GM21786 (cell line): ENCODE data around the gene ADA.
A peak's percentile ranks its signal among the peaks of the same experiment; 100 is the strongest.
"Not testable (repeated sequence)": the region's sequence is repeated elsewhere in the genome, so short reads cannot be mapped to it uniquely, and the experiment has no call there.

ENCODE experiments used
- ATAC-seq: cut with Tn5 transposase; IDR thresholded peaks from one replicate; pipeline ENCODE4 v1.9.1; 2021; ENCODE audit not compliant: unreplicated experiment

ADA gene

GRCh38 chr20:44651684-44652423, at the start of gene ADA:
Gene ADA, minus strand, starts transcription at chr20:44651699. Its CDS starts 92 bp downstream, at chr20:44651607.
- peak; percentile 30 for ATAC-seq

DNA sequence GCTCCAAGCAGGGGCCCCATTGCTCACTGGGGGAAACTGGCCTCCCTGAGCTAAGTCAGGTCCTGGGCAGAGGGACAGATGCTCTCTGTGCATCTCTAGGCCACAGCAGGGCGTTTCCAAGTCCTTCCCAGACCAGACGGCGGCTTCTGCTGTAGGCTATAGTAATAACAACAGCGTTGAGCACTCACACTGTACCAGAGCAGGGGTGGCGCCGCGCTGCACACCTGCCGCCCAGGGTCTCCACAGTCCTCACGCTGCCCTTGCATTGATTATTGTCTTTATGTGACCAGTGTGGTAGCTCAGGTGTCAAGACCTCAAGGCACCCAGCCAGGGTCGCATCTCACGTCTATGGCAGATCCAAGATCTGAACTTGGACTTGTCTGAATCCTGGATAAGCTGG, 48.8 kb upstream of the ADA start:
- ATAC-seq: no peak

DNA sequence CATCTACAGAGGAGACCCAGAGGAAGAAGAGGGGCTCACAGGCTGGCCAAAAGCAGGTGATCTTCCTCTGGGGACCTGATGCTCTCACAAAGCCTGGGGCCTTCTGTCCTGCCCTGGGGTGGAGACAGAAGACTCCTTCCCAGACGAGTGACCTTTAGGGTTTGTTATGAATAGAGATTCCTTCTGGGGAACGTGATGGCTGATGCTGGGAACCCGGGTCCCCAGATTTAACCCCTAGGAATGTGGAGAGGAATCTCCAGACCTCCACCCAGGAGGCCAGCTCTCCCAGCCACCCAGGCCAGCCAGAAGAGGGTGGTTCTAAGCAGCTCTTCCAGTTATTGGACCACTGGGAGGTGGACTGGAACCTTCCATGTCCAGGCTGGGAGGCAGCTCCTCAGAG, 46.9 kb upstream of the ADA start:
- no peak for ATAC-seq

DNA sequence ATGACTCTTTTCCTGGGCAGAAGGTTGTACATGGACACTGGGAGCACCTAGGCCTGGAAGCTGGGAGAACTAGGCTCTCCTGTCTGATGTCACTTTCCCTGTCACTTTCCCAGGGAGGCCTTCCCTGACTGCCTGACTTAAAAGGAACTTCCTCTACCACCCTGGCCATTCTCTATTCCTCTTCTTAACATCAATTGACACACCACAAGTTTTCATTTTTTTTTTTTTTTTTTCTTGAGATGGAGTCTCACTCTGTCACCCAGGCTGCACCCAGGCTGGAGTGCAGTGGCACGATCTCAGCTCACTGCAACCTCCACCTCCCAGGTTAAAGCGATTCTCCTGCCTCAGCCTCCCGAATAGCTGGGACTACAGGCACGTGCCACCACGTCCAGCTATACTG, 45.5 kb upstream of the ADA start:
- not testable (repeated sequence) for ATAC-seq

DNA sequence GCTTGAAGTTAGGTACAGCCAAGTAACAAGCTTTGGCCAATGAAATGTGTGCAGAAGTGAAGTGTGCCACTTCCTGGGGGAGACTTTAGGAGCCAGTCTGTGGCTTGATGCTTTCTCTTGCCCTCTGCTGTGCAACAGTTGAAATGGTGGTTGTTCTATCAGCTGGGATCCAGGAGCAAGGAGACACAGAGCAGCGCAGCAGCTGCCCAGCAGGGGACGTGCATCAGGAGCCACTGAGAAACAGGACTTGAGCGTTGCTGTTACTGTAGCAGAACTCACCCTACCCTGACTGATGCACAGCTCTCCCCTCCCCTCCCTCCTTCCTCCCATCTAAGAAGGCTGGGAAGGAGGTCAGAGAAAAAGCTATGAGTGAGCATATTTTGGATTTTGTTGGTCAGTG, 44.8 kb upstream of the ADA start:
- no peak for ATAC-seq

GRCh38 chr20:44695674-44696300, 44.3 kb upstream of the ADA start:
- no peak for ATAC-seq

DNA sequence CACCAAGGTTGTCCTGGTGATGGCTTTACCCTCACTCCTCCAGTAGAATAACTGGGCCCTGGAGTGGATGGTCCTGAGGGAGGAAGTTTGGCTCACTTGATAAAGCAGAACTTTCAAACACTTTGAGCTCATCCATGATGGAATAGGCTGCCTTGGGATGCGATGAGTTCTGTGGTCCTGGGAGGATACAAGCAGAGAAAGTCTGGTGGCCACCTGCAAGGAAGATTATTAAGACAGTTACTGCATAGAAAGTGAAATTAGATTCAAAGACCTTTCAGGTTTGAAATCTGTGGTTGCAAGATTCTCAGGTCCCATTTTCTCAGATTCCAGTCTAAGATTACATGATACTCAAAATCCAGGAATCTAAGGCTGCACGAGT, 43.8 kb upstream of the ADA start:
- ATAC-seq: no peak

GRCh38 chr20:44694159-44694558, 42.7 kb upstream of the ADA start:
- ATAC-seq: no peak

DNA sequence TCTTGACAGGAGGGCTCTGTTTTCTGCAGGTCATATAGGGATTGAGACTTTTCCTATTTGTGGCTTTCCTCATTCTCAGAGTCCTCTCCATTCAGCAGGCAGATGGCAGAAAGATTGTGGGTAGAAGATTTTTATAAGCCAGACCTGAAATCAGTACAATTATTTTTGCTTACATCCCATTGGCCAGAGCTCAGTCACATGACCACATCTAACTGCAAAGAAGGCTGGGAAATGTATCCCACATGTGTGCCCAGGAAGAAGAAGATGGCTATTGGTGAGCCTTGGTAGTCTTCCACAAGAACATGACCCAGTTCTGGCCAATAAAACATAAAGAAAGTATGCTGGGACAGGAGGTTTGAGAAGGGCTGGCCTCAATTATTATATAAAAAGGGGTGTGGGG, 42.1 kb upstream of the ADA start:
- ATAC-seq: no peak

DNA sequence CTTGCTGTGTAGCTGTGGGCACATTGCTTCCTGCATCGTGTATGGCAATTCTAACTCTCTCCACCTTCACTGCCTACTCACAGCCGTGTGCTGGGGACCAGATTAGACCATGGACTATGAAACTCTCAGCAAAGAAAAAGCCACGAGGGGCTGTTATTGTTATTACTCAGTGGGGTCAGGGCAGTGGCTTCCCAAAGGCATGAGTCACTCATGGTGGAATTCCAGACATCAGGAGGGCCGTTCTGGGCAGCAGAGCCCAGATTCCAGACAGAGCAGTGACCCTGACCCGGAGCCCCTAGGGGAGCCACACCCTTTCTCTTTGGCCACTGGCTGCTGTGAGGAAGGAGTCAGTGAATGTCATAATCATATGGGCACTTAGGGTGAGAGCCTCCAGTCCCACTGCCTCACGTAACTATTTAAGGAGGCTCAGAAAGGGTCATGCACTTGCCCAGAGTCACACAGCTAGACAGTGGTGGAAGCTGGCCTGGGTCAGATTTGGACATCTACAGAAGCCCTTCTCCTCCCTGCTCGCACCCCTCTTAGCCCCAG, 41.5 kb upstream of the ADA start:
- no peak for ATAC-seq

DNA sequence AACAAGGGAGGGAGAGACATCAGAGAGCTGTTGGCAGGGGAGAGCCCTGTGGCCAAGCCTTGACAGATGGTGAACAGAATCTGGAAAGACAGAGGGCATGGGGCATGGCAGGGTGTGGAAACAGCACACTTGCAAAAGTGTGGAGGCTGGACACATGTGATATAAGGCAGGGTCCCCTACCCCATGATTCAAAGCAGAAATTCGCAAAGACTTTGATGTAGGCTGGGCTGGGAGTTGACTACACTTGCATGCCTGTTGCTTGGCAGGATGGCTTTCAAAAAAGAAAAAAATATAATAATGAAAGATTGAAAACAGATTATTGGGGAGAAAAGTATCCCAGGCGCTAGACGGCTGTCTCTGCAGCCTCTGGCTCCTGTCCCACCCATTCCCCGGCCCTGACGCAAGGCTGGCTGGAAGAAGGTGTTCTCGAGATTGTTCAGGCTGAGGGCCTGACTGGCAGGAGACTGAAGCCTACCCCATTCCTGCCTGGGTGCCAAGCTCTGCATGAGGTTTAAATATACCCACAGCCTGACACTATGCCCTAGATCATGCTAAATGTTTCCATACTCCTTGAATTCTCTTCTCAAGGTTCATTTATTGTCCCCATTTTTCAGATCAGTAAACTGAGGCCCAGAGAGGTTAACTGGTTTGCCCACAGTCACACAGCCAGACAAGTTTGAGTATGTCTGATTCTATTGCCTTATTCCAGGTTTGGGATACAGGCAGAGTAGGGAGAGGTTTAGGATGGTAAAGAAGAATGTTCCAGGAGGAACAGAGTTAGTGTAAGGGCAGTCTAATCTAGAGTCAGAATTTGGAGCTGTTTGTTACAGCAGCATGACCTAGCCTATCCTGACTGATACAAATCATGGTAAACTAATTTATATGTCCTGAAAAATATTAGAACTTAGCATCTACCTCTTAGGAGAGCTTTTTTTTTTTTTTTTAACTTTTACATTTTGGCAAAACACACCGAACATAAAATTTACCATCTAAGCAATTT, 40.2 kb upstream of the ADA start:
- no peak for ATAC-seq

DNA sequence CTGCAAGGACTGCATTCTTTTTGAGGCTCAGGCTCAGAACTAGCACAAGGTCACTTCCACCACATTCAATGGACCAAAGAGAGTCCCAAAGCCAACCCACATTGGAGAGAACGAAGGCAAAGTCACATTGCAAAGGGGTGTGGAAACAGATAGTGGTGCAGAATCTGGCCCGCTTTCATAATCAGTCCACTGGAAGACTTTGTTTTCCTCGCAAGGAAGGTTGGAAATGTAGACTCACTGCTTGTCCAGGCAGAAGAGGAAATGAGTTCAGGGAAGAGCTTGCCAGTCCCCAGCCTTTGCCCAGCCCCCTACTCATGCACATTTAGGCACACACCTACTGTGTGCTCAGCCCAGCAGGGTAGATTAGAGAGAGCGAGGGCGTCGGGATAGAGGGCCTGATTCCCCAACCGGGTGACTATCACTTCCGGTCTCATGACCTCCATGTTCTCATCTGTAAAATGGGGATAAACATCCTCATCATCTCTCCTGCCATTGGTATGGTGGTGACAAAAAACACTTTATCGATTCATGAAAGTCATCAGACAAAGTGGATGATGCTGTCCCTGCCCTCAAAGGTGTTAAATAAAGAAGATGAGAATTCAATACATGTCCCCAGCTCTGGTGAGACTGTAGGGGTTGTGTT, 39.4 kb upstream of the ADA start:
- no peak for ATAC-seq

- ATAC-seq: no peak
These were observed 38.3 kb upstream of the ADA start for GRCh38 chr20:44689809-44690208.

DNA sequence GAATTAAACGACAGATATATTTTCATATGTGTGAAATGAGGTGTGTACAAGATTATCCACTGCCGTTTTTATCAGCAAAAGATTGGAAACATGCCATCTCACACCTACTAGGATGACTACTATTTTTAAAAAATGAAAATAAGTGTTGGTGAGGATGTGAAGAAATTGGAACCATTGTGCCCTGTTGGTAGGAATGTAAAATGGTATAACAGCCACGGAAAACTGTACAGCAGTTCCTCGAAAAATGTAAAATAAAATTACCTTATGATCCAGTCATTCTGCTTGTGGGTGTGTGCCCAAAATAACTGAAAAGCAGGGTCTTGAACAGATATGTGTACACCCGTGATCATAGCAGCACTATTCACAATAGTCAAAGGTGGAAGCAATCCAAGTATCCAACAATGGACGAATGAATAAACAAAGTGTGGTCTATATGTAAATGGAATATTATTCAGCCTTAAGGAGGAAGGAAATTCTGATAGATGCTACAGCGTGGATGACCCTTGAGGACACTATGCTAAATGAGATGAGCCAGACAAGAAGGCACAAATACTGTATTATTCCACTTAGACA, 36.6 kb upstream of the ADA start:
- ATAC-seq: no peak

GRCh38 chr20:44686934-44687333, 35.4 kb upstream of the ADA start:
- no peak for ATAC-seq

DNA sequence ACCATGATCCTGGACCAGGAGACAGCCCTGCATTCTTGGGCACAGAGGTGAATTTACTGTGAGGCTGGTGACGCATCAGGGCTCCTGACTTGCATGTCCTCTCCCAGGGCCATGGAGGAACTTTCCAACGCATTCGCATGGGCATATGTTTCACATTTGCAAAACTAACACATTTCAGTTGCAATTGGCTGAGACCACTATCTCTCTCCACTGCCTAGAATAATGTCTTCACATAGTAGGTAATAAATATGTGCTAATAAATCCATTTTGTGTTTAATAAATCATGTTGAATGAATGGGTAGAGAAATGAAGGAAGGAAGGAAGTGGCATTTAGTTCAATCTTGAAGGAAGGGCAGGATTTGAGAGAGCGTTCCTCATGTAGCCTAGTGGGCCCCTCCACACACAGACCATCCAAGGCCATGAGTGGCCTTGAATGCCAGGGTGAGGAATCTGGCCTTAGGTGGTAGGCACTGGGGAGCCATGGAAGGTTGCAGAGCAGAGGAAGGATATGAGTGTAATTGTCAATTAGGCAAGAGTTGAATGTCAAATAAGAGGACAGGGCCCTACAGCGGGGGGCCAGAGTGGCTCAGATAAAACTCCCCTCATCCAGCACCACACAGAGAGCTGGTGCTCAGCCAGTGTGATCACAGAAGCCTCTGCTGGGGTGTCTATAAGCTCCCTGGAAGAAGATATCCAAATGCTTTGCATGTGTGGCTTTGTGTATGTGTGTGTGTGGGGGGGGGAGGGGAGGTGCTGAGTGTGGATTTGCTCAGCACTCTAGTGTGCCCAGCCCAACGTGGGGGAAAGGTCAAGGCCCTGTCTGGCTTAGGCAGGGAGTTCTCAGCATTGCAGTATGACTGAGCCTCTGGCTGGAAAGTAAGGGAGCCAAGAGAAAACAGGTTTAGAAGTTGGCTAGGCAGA, 32.8 kb upstream of the ADA start:
- no peak for ATAC-seq

DNA sequence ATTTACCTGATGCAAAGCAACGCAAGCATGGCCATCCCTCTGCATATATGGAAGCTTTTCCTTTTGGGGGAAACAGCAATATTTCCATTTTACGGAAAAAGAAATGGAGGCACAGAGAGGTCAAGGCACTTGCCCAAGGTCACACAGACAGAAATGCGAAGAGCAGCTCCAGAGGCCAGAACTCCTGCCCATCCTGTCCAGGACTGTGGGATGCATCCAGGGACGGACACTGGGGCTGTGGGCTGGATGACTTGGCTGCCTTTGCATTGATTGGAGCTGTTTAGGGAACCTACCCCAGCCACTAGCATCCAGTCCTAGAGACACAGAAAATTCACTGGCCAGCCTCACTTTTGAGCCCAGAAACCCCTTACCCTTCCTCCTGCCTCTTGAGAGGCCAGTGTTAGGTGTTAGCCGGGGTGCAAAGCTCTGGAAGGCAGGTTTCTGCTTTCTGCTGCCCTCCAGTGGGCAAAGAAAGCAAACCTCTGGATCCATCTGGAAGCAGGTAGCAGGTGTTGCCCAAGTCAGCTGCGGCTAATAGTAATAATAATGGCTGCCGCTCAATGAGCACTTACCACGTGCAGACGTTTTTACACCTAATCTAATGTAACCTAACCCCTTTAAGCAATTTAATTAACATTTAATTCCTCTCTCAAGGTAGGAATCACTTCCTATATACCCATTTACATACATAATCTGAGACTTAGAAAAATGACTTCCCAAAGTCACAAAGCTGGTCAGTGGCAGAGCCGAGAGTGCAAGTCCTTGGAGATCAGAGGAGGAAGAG, 32.0 kb upstream of the ADA start:
- peak; percentile 77 for ATAC-seq

GRCh38 chr20:44681796-44682566, 30.5 kb upstream of the ADA start:
- ATAC-seq: no peak
